DMS79 treated with DMSO at 0.1 percent for 48 hours (cell line): ENCODE measurements around the gene ADAMTS5.

Experiments used
- DNase-seq: peaks from one replicate; lab custom pipeline; 2025; lab: John Stamatoyannopoulos, UW

The ADAMTS5 gene

GRCh38 chr21:26948194-26948593 is 18.7 kb downstream of the ADAMTS5 start:
- no peak for DNase-seq

- no peak for DNase-seq
Measured at GRCh38 chr21:26946744-26947446, 20.0 kb downstream of the ADAMTS5 start.

GRCh38 chr21:26945916-26946675 is 20.8 kb downstream of the ADAMTS5 start:
- DNase-seq = no peak

DNA sequence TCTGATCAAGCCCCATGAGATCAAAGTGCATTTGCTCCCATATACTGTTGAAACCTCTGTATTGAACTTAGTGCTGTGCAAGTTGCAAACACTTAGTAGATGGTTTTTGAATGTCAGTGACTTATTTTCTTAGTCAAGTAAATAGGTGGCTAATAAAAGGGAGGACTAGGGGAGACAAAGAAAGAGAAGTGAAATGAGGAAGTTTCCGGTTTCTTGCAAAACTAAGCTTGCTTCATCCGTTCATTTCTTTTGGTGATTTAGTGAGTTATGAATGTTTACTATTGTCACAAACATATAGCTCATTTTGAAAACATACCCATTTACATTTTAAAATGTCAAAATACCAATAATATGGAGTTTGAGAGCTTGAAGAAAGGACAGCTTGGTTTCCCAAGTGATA is 23.0 kb downstream of the ADAMTS5 start:
- DNase-seq = no peak

DNA sequence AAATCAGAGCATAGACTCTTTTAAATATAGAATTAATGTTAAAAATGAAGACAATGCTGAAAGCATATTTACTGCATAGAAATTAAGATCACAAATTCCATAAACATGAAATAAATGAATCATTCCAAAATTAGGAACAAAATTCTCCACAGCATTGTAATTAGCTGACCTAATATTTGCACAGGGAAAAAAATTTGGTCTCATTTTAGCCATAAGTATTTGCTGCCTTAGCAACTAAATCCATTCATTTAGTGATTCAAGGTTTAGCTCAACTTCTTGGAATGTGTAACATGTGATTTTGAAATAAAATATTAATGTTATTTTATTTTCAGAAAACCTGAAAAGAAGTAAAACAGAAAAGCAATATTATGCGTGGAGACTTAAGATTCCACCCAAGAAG is 25.5 kb downstream of the ADAMTS5 start:
- DNase-seq = no peak

- DNase-seq = no peak
Measured at GRCh38 chr21:26939601-26940111, 27.2 kb downstream of the ADAMTS5 start.

DNA sequence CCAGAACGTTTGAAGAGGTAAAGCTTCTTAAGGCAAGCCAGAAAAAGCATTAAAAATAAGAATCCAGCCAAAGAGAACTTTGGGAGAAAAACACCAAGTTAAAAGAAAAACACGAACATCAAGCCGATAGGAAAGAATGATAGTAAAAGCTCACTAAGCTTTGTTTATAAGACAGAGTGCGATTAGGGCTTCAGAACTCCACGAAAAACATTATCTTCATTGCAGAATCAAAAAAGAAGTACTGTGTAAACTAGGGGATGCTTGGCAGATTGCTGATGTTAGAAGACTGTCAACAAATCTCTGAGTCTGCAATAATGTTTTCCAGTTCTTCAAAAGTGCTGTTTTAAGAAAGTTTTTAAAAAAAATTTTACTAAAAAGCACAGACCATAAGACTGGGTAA is 30.2 kb downstream of the ADAMTS5 start:
- no peak for DNase-seq

DNA sequence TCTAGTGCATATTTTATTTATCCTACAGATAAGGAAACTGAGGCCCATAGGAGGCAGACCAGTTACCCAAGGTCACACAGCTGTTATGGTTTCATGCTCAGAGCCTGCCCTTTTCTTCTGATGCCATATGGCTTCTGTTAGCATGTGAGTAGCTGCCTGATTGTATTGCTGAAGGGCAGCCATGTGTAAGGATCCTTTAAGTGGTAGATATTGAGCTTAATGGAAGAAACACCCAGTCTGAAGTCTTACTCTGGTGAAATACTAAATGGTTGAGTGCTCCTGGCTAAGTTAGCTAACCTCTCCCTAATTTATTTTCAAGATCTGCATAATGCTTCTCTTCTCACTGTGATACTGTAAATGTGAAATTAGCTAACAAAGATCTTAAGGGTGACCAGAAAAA is 30.9 kb downstream of the ADAMTS5 start:
- DNase-seq = no peak

GRCh38 chr21:26934383-26934782 is 32.5 kb downstream of the ADAMTS5 start:
- no peak for DNase-seq

- no peak for DNase-seq
Measured at GRCh38 chr21:26933448-26933847, 33.4 kb downstream of the ADAMTS5 start.

DNA sequence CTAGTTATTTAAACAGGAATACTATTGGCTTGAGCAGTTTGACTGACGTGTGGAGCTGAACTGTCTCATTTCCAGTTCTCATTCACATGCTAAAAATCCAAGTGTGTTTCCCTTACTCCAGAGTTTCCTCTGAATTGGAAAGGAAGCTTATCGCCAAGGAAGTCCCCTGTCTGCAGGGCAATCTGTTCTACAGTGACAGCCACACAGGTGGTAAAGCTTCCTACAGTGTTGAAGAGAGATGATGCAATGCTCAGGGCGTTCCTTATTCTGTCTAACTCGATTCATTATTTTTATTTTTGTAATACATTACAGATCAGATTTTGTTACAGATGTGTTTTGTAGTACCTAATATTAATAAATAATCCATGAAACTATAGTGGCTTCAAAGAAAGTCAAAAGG is 41.3 kb downstream of the ADAMTS5 start:
- DNase-seq = no peak

- no peak for DNase-seq
Measured at GRCh38 chr21:26925122-26925521, 41.8 kb downstream of the ADAMTS5 start.

DNA sequence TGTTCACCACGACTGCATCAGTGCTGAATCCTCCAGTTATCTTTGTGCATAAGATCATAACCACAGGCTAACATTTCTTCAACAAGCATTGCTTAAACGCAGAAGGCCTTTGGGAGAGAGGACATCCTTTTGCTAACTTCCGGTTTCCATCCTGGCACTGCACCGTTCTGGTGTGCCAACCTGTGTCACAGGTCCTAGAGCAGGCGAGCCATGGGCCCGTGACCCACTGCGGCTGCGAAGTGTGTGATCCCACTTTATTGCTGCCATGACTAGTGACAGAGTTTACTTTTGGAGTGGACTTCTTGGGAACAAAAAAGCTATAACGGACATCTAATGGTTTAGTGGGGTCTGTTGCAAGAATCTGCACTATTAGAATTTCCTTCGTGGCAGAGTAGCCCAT is 42.9 kb downstream of the ADAMTS5 start:
- DNase-seq = no peak

DNA sequence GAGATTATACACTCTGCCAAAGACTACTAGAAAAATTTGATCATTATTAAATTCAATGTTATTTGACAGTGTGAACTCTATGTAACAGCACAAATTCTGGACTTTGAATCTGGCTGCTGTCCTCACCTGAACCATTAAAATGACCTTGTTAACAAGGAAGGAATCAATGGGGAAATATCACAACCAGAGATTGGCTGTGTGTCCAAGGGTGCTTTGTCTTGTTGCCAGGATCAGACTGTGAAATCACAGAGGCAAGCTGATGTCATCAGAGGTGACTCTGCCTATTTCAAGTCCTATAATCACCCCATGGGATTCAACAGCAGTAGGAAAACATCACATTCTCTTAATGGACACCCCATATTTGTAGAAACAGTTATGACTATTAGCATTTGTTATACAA is 46.8 kb downstream of the ADAMTS5 start:
- no peak for DNase-seq

- DNase-seq = no peak
Measured at GRCh38 chr21:26918323-26919079, 48.4 kb downstream of the ADAMTS5 start.

DNA sequence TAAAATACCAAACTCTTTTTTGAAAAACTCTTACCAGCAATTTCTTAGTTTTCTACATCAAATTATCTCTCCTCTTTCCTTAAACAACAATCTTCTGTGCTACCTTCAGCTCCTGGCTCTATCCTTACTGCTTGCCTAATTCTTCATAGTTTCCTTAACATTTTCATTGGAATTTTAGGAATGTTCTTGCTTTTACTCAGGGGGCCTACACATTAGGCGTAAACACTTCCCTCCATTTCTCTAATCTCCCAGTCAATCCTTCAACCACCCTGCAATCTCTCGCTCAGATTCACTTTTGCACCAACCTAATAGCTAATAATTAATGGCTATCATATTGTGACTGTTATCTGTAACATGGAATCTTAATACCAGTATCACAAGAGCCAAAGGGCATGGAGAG is 50.1 kb downstream of the ADAMTS5 start:
- DNase-seq = no peak

DNA sequence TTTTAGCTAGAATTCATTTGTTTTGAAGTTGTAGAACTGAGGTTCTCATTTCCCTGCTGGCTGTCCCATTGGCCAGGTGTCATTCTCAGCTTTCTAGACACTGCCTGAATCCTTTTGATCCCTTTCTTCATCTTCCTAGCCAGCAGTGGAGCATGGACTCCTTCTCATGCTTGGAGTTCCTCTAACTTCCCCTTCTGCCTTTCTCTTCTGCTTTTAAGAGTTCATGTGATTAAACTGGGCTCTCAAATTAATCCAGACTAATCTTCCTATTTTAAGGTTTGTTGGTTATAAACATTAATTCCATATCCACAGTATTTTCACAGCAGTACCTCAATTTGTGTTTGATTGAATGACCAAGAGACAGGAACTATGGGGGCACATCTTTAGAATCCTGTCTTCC is 52.3 kb downstream of the ADAMTS5 start:
- DNase-seq = no peak

DNA sequence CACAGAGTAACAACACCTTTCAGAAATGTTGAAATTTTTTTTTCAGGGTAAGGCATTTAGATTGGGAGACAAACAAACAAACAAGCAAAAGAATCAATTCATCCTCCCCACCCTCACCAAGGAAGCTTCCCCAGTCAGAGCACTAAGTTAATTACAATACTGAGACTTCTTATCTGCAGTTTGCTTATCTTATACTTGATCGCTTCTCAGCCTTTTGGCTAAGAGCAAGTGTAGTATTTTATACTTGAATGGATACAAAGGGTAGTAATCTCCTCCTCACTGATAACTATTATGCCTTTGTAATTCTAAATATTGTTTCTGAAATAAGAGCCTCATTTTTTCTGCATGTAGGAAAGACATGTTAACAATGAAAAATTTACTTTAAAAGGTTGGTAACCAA is 54.4 kb downstream of the ADAMTS5 start:
- no peak for DNase-seq

GRCh38 chr21:26909972-26910371 is 56.9 kb downstream of the ADAMTS5 start:
- DNase-seq = no peak

DNA sequence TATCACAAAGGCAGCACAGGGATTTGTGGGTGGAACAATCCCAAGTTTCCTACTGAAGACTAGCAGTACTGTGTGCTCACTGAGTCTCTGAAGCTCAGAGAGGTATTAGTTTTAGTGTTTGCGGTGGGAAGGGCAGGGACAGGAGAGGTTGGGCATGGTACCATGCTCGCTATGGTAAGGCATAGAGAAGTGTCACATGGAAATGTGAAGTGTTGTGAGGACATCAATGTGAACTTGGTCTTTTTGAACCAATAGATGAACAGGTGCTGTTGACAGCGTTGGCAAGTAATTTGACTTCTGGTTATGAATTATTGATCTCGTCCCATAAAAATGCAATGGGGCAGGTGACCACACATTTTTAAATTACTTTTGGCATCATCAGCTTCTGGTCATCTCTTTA is 65.9 kb downstream of the ADAMTS5 start:
- no peak for DNase-seq

DNA sequence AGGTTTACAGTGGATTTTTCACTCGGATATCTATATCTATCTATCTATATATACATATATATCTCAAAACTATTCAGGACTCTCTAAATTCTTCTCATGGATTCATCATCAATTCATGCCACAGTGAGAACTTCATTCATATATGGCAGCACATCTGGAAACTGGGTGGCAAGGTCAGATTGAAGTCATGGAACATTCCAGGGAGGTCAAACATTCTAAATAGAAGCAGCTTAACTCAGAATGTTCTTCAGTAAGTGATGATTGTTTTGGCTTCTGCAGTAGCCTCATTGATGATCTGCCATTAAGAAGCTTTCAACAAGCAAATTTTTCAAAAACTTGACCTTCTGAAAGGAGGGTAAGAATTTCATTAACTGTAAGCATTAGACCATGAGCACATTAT is 74.7 kb downstream of the ADAMTS5 start:
- DNase-seq = no peak

DNA sequence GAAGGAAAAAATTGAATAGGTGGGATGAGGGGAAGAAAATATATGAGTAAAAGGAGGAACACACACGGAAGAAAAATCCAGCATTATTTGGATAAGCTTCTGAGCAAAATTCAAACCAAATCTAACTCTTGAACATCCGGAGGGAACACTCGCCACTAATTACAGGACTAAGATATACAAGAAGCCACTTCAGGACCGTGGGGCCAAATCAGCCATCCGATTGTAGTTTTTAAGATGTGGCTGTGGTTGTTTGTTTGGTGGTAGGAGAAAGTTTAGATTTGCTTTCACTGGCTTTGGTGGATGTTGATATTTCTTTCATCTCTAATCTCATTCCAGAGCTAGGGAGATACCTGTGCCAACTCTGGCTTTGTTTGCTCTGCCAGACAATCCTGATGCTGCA is 78.0 kb downstream of the ADAMTS5 start:
- no peak for DNase-seq

- no peak for DNase-seq
Measured at GRCh38 chr21:26888256-26888655, 78.6 kb downstream of the ADAMTS5 start.
